HG02981 (cell line): ENCODE data around the gene PCNT.
"Not testable (repeated sequence)": the region's sequence is repeated elsewhere in the genome, so short reads cannot be mapped to it uniquely, and the experiment has no call there.

Experiments
- ATAC-seq: cut with Tn5 transposase; IDR thresholded peaks from one replicate; pipeline ENCODE4 v1.9.1; 2021; ENCODE audit warnings: mild to moderate bottlenecking, moderate library complexity; ENCODE audit not compliant: unreplicated experiment

The PCNT gene

GRCh38 chr21:46442938-46443337, 119.0 kb downstream of the PCNT start:
- ATAC-seq = no peak

- no peak for ATAC-seq
Measured at GRCh38 chr21:46443910-46444309, 120.0 kb downstream of the PCNT start.

- ATAC-seq = no peak
Measured at GRCh38 chr21:46448108-46448507, 124.2 kb downstream of the PCNT start.

- not testable (repeated sequence) for ATAC-seq
Measured at GRCh38 chr21:46448855-46449254, 124.9 kb downstream of the PCNT start.

GRCh38 chr21:46452710-46453109, 128.8 kb downstream of the PCNT start:
- ATAC-seq = no peak

- ATAC-seq = no peak
Measured at GRCh38 chr21:46454142-46454541, 130.2 kb downstream of the PCNT start.

- no peak for ATAC-seq
Measured at GRCh38 chr21:46454634-46455390, 130.9 kb downstream of the PCNT start.

GRCh38 chr21:46455575-46456385, 131.8 kb downstream of the PCNT start:
- no peak for ATAC-seq

- ATAC-seq = no peak
Measured at GRCh38 chr21:46456750-46457149, 132.8 kb downstream of the PCNT start.

- peak; percentile 22 for ATAC-seq
Measured at GRCh38 chr21:46457801-46458314, 133.9 kb downstream of the PCNT start.

GRCh38 chr21:46458315-46459023, 134.5 kb downstream of the PCNT start, which contains the start of gene DIP2A:
Gene DIP2A (plus strand): TSS chr21:46458891. CDS start chr21:46459132, 241 bp downstream.
- peak; percentile 88 for ATAC-seq

GRCh38 chr21:46459024-46459355, 135.0 kb downstream of the PCNT start:
- ATAC-seq = no peak

- no peak for ATAC-seq
Measured at GRCh38 chr21:46459356-46460112, 135.6 kb downstream of the PCNT start.

- ATAC-seq = no peak
Measured at GRCh38 chr21:46461909-46462308, 138.0 kb downstream of the PCNT start.

GRCh38 chr21:46465153-46465552, 141.2 kb downstream of the PCNT start:
- not testable (repeated sequence) for ATAC-seq

GRCh38 chr21:46465651-46466050, 141.7 kb downstream of the PCNT start:
- ATAC-seq = no peak

- ATAC-seq = no peak
Measured at GRCh38 chr21:46468108-46468774, 144.3 kb downstream of the PCNT start.

GRCh38 chr21:46469275-46469674, 145.3 kb downstream of the PCNT start:
- no peak for ATAC-seq

GRCh38 chr21:46471514-46471913, 147.6 kb downstream of the PCNT start:
- ATAC-seq = no peak

GRCh38 chr21:46472246-46472645, 148.3 kb downstream of the PCNT start:
- no peak for ATAC-seq
